Upper lobe of left lung (tissue), 6 donors: ENCODE data around the gene UBR1. TPM values are rescaled to one million over a fixed set of nuclear protein-coding genes. Genes with fewer than 3 reads are reported as not detected.
A peak's percentile ranks its signal among the peaks of the same experiment; 100 is the strongest.

Experiments
- ATAC-seq, 2 donors: fragments of 200-7000 bp; cut with Tn5 transposase; one replicate each; pipeline ENCODE4 v1.9.1; 2022; ENCODE audit warnings: mild to moderate bottlenecking in 2 of 2, moderate library complexity in 2 of 2; ENCODE audit not compliant: low FRiP score in 2 of 2
- DNase-seq, 2 donors: peaks; one replicate each; pipeline ENCODE4 v3.0.0-alpha.2; 2019 to 2020
- H3K27ac ChIP-seq, 4 donors: fragments of 200-600 bp; sonication (generic); one replicate each; pipeline ENCODE4 v1.5.1; 2016 to 2019
- H3K27me3 ChIP-seq, 4 donors: fragments of 200-600 bp; sonication (generic); one replicate each; pipeline ENCODE4 v1.5.1; 2017 to 2019
- H3K36me3 ChIP-seq, 4 donors: fragments of 200-600 bp; sonication (generic); one replicate each; pipeline ENCODE4 v1.5.1; 2016 to 2019
- H3K4me1 ChIP-seq, 4 donors: fragments of 200-600 bp; sonication (generic); one replicate each; pipeline ENCODE4 v1.5.1; 2018 to 2019
- H3K4me3 ChIP-seq, 4 donors: fragments of 200-600 bp; sonication (generic); one replicate each; pipeline ENCODE4 v1.5.1; 2017 to 2019; ENCODE audit warnings: mild to moderate bottlenecking in 2 of 4, moderate library complexity in 1 of 4
- H3K9me3 ChIP-seq, 4 donors: fragments of 200-600 bp; sonication (generic); one replicate each; pipeline ENCODE4 v1.5.1; 2018 to 2019
- EP300 ChIP-seq, 4 donors: sonication (generic); formaldehyde crosslinking; IDR thresholded peaks; one replicate each; pipeline ENCODE4 v1.5.1; 2017; ENCODE audit warnings: antibody characterized with exemption in 4 of 4, control low read depth in 2 of 4
- POLR2A ChIP-seq, 4 donors: fragments of 450-650 bp; IDR thresholded peaks; one replicate each; pipeline ENCODE4 v1.5.1; 2016 to 2017; ENCODE audit warnings: antibody characterized with exemption in 4 of 4, mild to moderate bottlenecking in 2 of 4
- POLR2AphosphoS5 ChIP-seq, 2 donors: sonication (generic); formaldehyde crosslinking; IDR thresholded peaks; one replicate each; pipeline ENCODE4 v1.5.1; 2017; ENCODE audit warnings: antibody characterized with exemption in 2 of 2
- WGBS, 2 donors: methylation state at CpG; one replicate each; pipeline ENCODE4 v1.1.5; 2017 to 2018; 5-methylcytosine and 5-hydroxymethylcytosine counted together
- total RNA-seq, 6 donors: library from RNA; depleted of rRNA in 4 of 6; stranded (reverse); fragments of >200 nt in 4 of 6; gene quantifications; one replicate each; pipeline versions ENCODE4 v1.1.0 to v1.2.1, GENCODE V29; 2016 to 2021
- TF ChIP-seq, protein P1 (sequence below), 6 experiments: fragments of 450-650 bp in 4 of 6; fragments of 200-600 bp in 2 of 6; sonication (generic) in 2 of 6; IDR thresholded peaks; one replicate each; pipeline ENCODE4 v1.5.1; 2016 to 2019; ENCODE audit warnings: antibody characterized with exemption in 6 of 6
- donor health status: DM: no; HTN: no; CAD: no; lungs with moderate emphysema.
- donor health status: DM: no; HTN: yes; CAD: no; lungs with severe emphysema.

UBR1 gene
- total RNA-seq, 6 donors from 2014 or later = 23.7 to 49.2 (median 27.2) TPM

GRCh38 chr15:43127752-43128151 is 21.9 kb upstream of the UBR1 start:
- ATAC-seq (peak in 1 of 2 donors; percentile 20), DNase-seq (no peak)
- Histone ChIP-seq H3K27ac (peak overlapping the region in 3 of 4 donors; percentile 28 to 71 (median 58)), H3K4me3 (no peak overlapping the region), H3K9me3 (peaks cover 0 to 3% (median 0%) of the 10 kb centered on the region in 4 donors), H3K36me3 (no peaks in the 10 kb centered on the region), H3K27me3 (no peaks in the 10 kb centered on the region), H3K4me1 (peaks cover 2 to 13% (median 3%) of the 10 kb centered on the region in 4 donors)
- TF ChIP-seq POLR2AphosphoS5 (IDR thresholded peaks at IDR 0.05) = no peak
- TF ChIP-seq, protein P1, sequence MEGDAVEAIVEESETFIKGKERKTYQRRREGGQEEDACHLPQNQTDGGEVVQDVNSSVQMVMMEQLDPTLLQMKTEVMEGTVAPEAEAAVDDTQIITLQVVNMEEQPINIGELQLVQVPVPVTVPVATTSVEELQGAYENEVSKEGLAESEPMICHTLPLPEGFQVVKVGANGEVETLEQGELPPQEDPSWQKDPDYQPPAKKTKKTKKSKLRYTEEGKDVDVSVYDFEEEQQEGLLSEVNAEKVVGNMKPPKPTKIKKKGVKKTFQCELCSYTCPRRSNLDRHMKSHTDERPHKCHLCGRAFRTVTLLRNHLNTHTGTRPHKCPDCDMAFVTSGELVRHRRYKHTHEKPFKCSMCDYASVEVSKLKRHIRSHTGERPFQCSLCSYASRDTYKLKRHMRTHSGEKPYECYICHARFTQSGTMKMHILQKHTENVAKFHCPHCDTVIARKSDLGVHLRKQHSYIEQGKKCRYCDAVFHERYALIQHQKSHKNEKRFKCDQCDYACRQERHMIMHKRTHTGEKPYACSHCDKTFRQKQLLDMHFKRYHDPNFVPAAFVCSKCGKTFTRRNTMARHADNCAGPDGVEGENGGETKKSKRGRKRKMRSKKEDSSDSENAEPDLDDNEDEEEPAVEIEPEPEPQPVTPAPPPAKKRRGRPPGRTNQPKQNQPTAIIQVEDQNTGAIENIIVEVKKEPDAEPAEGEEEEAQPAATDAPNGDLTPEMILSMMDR (IDR thresholded peaks at IDR 0.05) = no peak
- TF ChIP-seq POLR2A (IDR thresholded peaks at IDR 0.05) = no peak
- TF ChIP-seq EP300 (IDR thresholded peaks at IDR 0.05) = peak in 1 of 4 donors; percentile 12
- WGBS, 2 donors = 51 to 56% methylated on average over 2 of the region's 2 CpGs

DNA sequence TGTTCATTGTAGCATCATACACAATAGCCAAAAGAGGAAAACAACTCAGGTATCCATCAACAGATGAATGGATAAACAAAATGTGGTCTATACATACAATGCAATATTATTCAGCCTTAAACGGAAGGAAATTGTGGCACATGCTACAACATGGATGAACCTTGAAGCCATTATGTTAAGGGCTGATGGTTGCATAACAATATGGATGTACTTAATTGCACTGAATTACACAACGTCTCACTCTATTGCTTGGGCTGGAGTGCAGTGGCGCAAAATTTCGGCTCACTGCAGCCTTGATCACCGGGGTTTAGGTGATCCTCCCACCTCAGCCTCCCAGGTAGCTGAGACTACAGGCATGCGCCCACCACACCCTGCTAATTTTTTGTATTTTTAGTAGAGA is 20.5 kb upstream of the UBR1 start:
- Histone ChIP-seq H3K4me1 (peaks cover 3 to 23% (median 4%) of the 10 kb centered on the region in 4 donors), H3K27ac (peak overlapping the region in 1 of 4 donors; percentile 71), H3K27me3 (no peaks in the 10 kb centered on the region), H3K4me3 (no peak overlapping the region), H3K36me3 (no peaks in the 10 kb centered on the region), H3K9me3 (peaks cover 0 to 3% (median 0%) of the 10 kb centered on the region in 4 donors)
- no peak for ATAC-seq
- WGBS, 2 donors = 27 to 62% methylated on average over 6 of the region's 6 CpGs
- no peak for DNase-seq
- TF ChIP-seq POLR2A (IDR thresholded peaks at IDR 0.05) (no peak), POLR2AphosphoS5 (IDR thresholded peaks at IDR 0.05) (peak; percentile 22 to 25), EP300 (IDR thresholded peaks at IDR 0.05) (no peak)
- TF ChIP-seq, protein P1 (IDR thresholded peaks at IDR 0.05) = no peak

- H3K4me1 ChIP-seq = peaks cover 3 to 23% (median 5%) of the 10 kb centered on the region in 4 donors
- ATAC-seq (no peak), DNase-seq (no peak)
- H3K27me3 ChIP-seq = no peaks in the 10 kb centered on the region
- no peaks in the 10 kb centered on the region for H3K36me3 ChIP-seq
- peak overlapping the region in 1 of 4 donors; percentile 9 for H3K27ac ChIP-seq
- H3K4me3 ChIP-seq = no peak overlapping the region
- TF ChIP-seq, protein P1 (IDR thresholded peaks at IDR 0.05) = no peak
- TF ChIP-seq EP300 (IDR thresholded peaks at IDR 0.05) (no peak), POLR2AphosphoS5 (IDR thresholded peaks at IDR 0.05) (no peak), POLR2A (IDR thresholded peaks at IDR 0.05) (no peak)
- WGBS, 2 donors = 76 to 79% methylated on average over 3 of the region's 3 CpGs
- peaks cover 0 to 3% (median 0%) of the 10 kb centered on the region in 4 donors for H3K9me3 ChIP-seq
These were observed 19.3 kb upstream of the UBR1 start for GRCh38 chr15:43125100-43125661.

- Histone ChIP-seq H3K27ac (peak overlapping the region; percentile 80 to 90 (median 86)), H3K36me3 (no peaks in the 10 kb centered on the region), H3K4me1 (peaks cover 3 to 18% (median 5%) of the 10 kb centered on the region in 4 donors), H3K9me3 (no peaks in the 10 kb centered on the region), H3K4me3 (peak overlapping the region in 2 of 4 donors; percentile 57 to 58), H3K27me3 (no peaks in the 10 kb centered on the region)
- no peak for DNase-seq
- 56 to 64% methylated on average over 2 of the region's 2 CpGs for WGBS, 2 donors
- TF ChIP-seq POLR2AphosphoS5 (IDR thresholded peaks at IDR 0.05) = no peak
- TF ChIP-seq POLR2A (IDR thresholded peaks at IDR 0.05) = no peak
- ATAC-seq = no peak
These were observed 16.0 kb upstream of the UBR1 start for GRCh38 chr15:43121863-43122262.

GRCh38 chr15:43118829-43119228 is 13.0 kb upstream of the UBR1 start:
- TF ChIP-seq POLR2AphosphoS5 (IDR thresholded peaks at IDR 0.05) (no peak), POLR2A (IDR thresholded peaks at IDR 0.05) (no peak), EP300 (IDR thresholded peaks at IDR 0.05) (no peak)
- TF ChIP-seq, protein P1 (IDR thresholded peaks at IDR 0.05) = no peak
- H3K4me1 ChIP-seq = peaks cover 3 to 14% (median 5%) of the 10 kb centered on the region in 4 donors
- ATAC-seq (no peak), DNase-seq (no peak)
- H3K9me3 ChIP-seq = no peaks in the 10 kb centered on the region
- no peak overlapping the region for H3K4me3 ChIP-seq
- 88 to 94% methylated on average over 2 of the region's 2 CpGs for WGBS, 2 donors
- H3K36me3 ChIP-seq = no peaks in the 10 kb centered on the region
- no peaks in the 10 kb centered on the region for H3K27me3 ChIP-seq
- H3K27ac ChIP-seq = no peak overlapping the region
